PFSK-1 (cell line): Measurements from ENCODE around the gene OBSL1.

Experiments
- FOXP2 ChIP-seq: optimal IDR thresholded peaks from 2 replicates; pipeline ENCODE3; 2011; ENCODE audit warnings: borderline replicate concordance, control low read depth, inconsistent platforms; ENCODE audit not compliant: insufficient read depth; ENCODE audit errors: extremely low read length, extremely low read depth
- POLR2AphosphoS5 ChIP-seq: IDR thresholded peaks from 2 replicates; pipeline ENCODE4 v1.6.1; 2012; ENCODE audit warnings: low read depth, mild to moderate bottlenecking, control low read depth, low read length, moderate library complexity
- REST ChIP-seq, 2 experiments: IDR thresholded peaks; 2 replicates each; pipeline versions ENCODE4 v1.6.1 to v1.8.0; 2011 to 2012; ENCODE audit warnings: low read depth in 2 of 2, low read length in 2 of 2, control low read depth in 1 of 2, inconsistent platforms in 1 of 2, mild to moderate bottlenecking in 1 of 2, moderate library complexity in 1 of 2; ENCODE audit not compliant: insufficient read depth in 1 of 2
- SIN3A ChIP-seq: IDR thresholded peaks from 2 replicates; pipeline ENCODE4 v1.6.1; 2012; ENCODE audit warnings: mild to moderate bottlenecking, low read length, moderate library complexity, borderline replicate concordance; ENCODE audit not compliant: insufficient read depth
- TAF1 ChIP-seq: IDR thresholded peaks from 2 replicates; pipeline ENCODE4 v1.6.1; 2012; ENCODE audit warnings: low read length, control low read depth, borderline replicate concordance; ENCODE audit not compliant: insufficient read depth

The OBSL1 gene

DNA sequence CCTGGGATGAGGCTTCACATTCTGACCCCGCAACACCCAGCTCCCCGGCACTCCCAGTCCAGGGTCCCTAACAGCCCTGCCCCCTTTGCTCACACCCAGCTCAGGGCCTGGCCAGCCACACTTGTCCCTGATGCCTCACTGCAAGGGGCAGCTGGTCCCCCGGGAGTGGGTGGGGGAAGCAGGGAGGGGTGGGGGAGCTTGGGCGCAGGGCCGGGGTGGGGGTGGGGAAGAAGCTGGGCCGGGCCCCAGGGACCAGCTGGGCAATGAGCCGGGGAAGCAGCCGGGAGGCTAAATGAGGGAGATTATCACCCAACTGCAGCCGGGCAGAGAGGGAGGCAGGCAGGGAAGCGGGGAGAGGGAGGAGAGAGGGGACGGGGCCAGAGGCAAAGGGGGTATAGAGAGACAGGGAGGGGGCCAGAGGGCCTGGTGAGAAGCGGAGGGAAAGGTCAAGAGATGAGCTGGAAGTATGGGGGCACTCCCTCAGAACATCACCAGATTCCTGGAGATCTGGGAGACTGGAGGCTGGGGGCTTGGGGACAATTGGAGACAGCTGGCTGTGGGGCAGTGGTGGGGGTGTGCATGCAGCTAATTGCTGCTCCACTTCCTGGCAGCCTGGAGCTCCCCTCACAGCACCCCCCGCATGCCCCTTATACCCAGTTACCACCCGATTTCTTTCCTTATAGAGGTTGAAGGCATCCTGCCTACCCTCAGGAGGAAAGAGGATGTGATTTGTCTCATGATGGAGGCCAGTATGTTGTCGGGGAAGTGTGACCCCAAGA, 59.6 kb downstream of the OBSL1 start:
- TF ChIP-seq SIN3A: no peak
- no peak for TF ChIP-seq FOXP2
- TF ChIP-seq REST (IDR thresholded peaks at IDR 0.05; ENCODE audit: insufficient read depth in 1 of 2, low read depth in 2 of 2, low read length in 2 of 2): no peak
- no peak for TF ChIP-seq TAF1
- TF ChIP-seq POLR2AphosphoS5: no peak

DNA sequence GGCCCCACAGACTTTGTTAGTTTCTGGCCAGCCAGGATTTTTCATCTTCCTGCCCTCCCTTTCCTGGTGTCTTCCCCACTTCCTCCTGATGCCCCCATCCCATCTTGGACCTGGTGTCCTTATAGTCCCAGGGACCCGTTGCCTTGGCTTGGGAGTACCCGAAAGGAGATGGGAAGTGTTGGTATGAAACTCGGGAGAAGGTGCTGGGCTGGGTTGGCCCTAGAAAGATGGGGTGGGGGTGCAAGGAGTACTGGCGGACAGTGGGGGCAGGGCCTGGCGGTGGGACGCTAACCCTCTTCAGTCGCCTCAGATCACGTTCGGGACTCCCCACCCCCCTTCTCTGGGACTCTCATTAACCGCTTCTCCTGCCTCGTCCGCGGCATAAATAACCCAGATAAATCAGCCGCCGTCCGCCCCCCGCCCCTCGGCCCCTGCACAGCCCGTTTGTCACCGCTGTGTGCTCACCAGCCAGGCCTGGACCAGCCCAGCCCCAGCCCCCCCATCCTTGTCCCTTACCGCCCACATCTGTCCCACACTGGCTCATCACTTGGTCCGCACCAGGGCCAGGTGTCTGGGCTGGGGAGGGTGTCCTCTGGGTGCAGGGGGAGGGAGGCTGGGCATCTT, 60.7 kb downstream of the OBSL1 start:
- no peak for TF ChIP-seq POLR2AphosphoS5
- no peak for TF ChIP-seq SIN3A
- no peak for TF ChIP-seq FOXP2
- TF ChIP-seq REST (IDR thresholded peaks at IDR 0.05; ENCODE audit: insufficient read depth in 1 of 2, low read depth in 2 of 2, low read length in 2 of 2): no peak
- no peak for TF ChIP-seq TAF1

- TF ChIP-seq FOXP2: no peak
- TF ChIP-seq POLR2AphosphoS5: 0 out of 2 replicates have a peak, but pooled peaks have one; percentile 19
Measured at GRCh38 chr2:219509780-219510511, 61.4 kb downstream of the OBSL1 start.

GRCh38 chr2:219508971-219509779, 62.2 kb downstream of the OBSL1 start:
- TF ChIP-seq REST (IDR thresholded peaks at IDR 0.05; ENCODE audit: insufficient read depth in 1 of 2, low read depth in 2 of 2, low read length in 2 of 2): no peak
- TF ChIP-seq SIN3A: no peak
- no peak for TF ChIP-seq FOXP2
- TF ChIP-seq POLR2AphosphoS5: no peak
- no peak for TF ChIP-seq TAF1

- TF ChIP-seq TAF1 (no peak), POLR2AphosphoS5 (no peak), FOXP2 (no peak), SIN3A (no peak), REST (IDR thresholded peaks at IDR 0.05; ENCODE audit: insufficient read depth in 1 of 2, low read depth in 2 of 2, low read length in 2 of 2) (no peak)
Measured at GRCh38 chr2:219508444-219508734, 63.0 kb downstream of the OBSL1 start.
